ENCODE results near the gene CAT.

The CAT gene

GRCh38 chr11:34514597-34514996 lies 75.9 kb downstream of the CAT start:
- no peak overlapping the region for H2AFZ ChIP-seq (ENCODE audit: low read depth, low read length)
- H3K9me3 ChIP-seq (ENCODE audit: low read length) = no peaks in the 10 kb centered on the region
- no peaks in the 10 kb centered on the region for H3K4me1 ChIP-seq (ENCODE audit: insufficient read depth, low read length)
- H3K36me3 ChIP-seq (ENCODE audit: insufficient read depth, low read length) = no peaks in the 10 kb centered on the region
- no peaks in the 10 kb centered on the region for H3K27me3 ChIP-seq (ENCODE audit: insufficient read depth, low read length)
- no peak overlapping the region for H3K4me3 ChIP-seq (ENCODE audit: low read length)

- Histone ChIP-seq H3K4me1 (ENCODE audit: insufficient read depth, low read length) (no peaks in the 10 kb centered on the region), H3K9me3 (ENCODE audit: low read length) (no peaks in the 10 kb centered on the region), H2AFZ (ENCODE audit: low read depth, low read length) (no peak overlapping the region), H3K4me3 (ENCODE audit: low read length) (no peak overlapping the region), H3K27me3 (ENCODE audit: insufficient read depth, low read length) (no peaks in the 10 kb centered on the region), H3K36me3 (ENCODE audit: insufficient read depth, low read length) (no peaks in the 10 kb centered on the region)
These were observed 77.7 kb downstream of the CAT start for GRCh38 chr11:34516247-34517040.

GRCh38 chr11:34519595-34520235 lies 81.0 kb downstream of the CAT start:
- no peaks in the 10 kb centered on the region for H3K4me1 ChIP-seq (ENCODE audit: insufficient read depth, low read length)
- H2AFZ ChIP-seq (ENCODE audit: low read depth, low read length) = no peak overlapping the region
- H3K4me3 ChIP-seq (ENCODE audit: low read length) = no peak overlapping the region
- H3K36me3 ChIP-seq (ENCODE audit: insufficient read depth, low read length) = no peaks in the 10 kb centered on the region
- H3K9me3 ChIP-seq (ENCODE audit: low read length) = no peaks in the 10 kb centered on the region
- no peaks in the 10 kb centered on the region for H3K27me3 ChIP-seq (ENCODE audit: insufficient read depth, low read length)

GRCh38 chr11:34521265-34521664 lies 82.5 kb downstream of the CAT start:
- no peaks in the 10 kb centered on the region for H3K36me3 ChIP-seq (ENCODE audit: insufficient read depth, low read length)
- H3K4me1 ChIP-seq (ENCODE audit: insufficient read depth, low read length) = no peaks in the 10 kb centered on the region
- H3K4me3 ChIP-seq (ENCODE audit: low read length) = no peak overlapping the region
- H3K27me3 ChIP-seq (ENCODE audit: insufficient read depth, low read length) = no peaks in the 10 kb centered on the region
- no peak overlapping the region for H2AFZ ChIP-seq (ENCODE audit: low read depth, low read length)
- no peaks in the 10 kb centered on the region for H3K9me3 ChIP-seq (ENCODE audit: low read length)

Measured in neuron (in vitro differentiated cells).